Lower leg skin (tissue), 3 donors: Measurements from ENCODE around the gene BORCS5.

Experiments
- CTCF ChIP-seq, 3 donors: fragments of 450-650 bp; IDR thresholded peaks; one replicate each; pipeline ENCODE4 v1.5.1; 2016; ENCODE audit warnings: antibody characterized with exemption in 3 of 3, mild to moderate bottlenecking in 3 of 3, moderate library complexity in 2 of 3
- POLR2A ChIP-seq, 2 donors: fragments of 450-650 bp; IDR thresholded peaks; one replicate each; pipeline ENCODE4 v1.6.1; 2016 to 2017; ENCODE audit warnings: antibody characterized with exemption in 2 of 2, mild to moderate bottlenecking in 1 of 2, moderate library complexity in 1 of 2

DNA sequence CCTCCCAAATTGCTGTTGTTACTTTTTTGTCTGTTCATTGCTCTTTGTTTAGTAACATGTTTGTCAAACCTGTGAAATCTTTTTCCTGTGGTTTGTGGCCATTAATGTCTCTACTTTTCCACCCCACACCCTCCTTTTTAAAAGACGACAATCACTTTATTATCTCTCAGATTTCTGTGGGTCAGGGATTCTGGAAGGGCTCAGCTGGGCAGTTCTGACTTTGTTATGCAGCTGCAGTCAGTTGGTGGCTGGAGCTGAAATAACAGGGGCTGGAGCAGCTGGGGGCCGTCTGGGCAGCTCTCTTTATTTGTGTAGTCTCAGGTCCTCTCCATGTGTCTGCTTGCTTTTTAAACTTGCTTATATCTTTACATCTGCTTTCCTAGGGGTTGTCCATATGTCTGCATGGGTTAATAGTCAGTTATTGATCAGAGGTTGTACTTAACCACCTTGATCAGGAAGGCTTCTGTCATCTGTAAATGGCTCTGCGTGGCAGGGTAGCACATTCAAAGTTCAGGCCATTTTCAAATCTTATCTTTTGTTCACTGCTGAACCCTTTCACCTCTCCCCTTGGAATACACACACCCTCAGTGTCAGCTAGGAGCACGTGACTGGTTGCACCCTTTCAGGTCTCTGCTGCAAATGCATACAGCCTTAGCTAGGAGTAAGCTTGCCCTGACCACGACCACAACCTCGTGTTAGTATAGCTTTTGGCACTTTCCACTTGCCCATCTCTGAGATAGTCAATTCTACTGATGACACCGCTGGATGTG lies 27.9 kb downstream of the BORCS5 start:
- no peak for TF ChIP-seq POLR2A (IDR thresholded peaks at IDR 0.05)
- no peak for TF ChIP-seq CTCF (IDR thresholded peaks at IDR 0.05)
